Activated CD8-positive, alpha-beta memory T cell treated with anti-CD3 and anti-CD28 coated beads for 48 hours (primary cell): Measurements from ENCODE around the gene SLC45A3.
"Not testable (repeated sequence)": the region's sequence is repeated elsewhere in the genome, so short reads cannot be mapped to it uniquely, and the experiment has no call there.

Experiments
- DNase-seq, 3 experiments: peaks; one replicate each; pipeline ENCODE4 v3.0.0-alpha.2; 2020; ENCODE audit warnings: low read depth in 2 of 3, low spot score in 2 of 3

Gene SLC45A3

DNA sequence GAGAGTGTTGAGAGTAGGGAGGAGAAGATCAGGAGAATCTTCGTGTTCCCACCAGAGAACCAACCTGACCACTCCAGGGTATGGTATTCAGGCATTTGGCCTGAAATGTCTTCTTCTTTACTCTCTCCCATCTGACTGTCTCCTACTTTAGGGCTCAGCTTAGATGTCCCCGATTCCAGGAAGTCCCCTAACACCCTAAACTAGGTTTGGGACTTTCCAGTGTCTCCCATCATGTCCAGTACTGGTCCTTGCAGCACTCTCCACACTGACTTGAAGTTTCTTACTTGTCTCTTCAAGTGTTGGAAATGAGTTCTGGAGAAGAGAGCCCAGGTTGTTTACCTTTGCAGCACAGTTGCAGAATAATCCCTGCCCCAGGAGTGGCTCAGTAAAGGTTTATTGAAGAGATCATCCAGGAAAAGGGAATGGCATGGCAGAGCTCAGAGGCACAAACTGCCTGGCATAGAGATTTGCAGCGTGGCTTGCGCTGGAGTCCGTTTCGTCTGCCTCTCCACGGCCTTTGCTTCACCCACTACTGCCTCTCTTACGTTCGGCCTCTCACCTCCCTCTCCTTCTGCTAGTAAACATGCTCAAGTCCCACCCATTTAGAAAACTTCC lies 42.3 kb downstream of the SLC45A3 start:
- no peak for DNase-seq

DNA sequence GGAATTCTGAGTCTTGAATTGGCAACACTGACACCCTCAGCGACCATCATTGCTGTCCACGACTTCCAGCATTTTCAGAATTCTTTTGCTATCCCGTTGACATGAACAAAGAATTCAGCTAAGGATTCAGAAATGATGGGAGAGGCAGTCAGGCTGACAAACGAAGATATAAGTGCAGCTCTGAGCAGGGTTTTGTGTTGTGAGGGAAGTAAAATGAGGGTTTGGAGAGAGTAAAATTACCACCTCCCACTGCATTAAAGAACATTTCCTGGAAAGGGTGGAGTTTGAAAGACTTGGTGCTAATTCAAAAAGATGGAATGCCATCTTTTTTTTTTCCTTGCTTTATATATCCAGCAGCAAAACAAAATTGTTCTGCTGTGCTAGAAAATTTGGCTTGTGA lies 43.6 kb downstream of the SLC45A3 start:
- DNase-seq: no peak

DNA sequence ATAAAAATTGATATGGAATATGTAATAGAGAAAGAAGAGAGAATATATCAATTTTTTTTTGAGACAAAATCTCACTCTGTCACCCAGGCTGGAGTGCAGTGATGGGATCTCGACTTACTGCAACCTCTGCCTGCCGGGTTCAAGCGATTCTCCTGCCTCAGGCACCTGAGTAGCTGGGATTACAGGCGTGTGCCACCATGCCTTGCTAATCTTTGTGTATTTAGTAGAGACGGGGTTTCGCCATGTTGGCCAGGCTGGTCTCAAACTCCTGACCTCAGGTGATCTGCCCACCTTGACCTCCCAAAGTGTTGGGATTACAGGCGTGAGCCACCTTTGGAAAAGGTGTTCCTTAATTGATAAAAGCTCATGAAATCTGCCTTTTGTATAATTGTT lies 44.2 kb downstream of the SLC45A3 start:
- DNase-seq: not testable (repeated sequence)

DNA sequence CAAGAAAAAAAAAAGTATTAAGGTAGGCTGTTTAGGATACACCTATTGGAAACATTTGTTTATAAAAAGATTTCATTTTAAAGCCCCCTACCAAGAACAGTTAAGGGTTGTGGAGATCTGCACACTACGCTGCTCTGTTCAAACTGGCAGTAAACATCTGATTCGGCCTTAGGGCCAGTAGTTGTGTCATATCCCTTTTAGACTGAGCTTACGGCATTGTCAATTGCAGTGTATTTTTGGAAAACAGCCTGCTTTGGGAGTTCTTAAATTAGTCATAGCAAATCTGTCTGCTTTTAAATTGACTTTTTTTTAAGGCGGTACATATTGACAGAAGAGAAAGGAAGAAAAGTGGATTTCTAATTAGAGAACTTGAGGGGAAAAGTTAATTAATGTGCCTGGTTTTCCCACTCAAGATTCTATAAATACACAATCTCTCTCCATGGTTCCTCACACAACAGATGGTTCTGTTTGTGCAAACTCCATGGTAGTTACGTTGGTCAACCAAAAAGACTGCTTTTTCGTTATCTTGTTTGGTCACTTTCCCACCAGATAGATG lies 46.8 kb downstream of the SLC45A3 start:
- DNase-seq: no peak

DNA sequence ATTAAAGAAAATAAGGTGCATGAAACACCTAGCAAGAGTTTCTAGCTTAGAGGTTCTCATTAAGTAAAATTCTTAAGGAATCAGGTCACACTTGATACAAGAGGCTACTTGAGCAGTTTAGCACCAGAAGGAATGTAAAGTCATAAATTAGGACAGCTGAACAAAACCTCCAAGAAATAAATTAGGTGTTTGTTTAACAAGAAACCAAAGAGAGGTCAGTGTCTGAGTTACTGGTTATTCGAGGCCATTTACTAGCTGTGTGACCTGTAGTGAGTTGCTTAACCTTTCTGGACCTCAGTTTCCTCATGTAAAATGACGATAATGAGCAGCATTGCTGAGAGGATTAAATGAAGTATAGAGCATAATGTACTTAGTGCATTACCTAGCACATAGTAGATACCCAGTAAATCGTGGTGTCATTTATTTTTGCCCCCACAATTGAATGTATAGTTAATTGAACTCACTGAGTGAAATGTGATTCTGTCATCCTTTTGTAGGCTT lies 47.6 kb downstream of the SLC45A3 start:
- DNase-seq: no peak

DNA sequence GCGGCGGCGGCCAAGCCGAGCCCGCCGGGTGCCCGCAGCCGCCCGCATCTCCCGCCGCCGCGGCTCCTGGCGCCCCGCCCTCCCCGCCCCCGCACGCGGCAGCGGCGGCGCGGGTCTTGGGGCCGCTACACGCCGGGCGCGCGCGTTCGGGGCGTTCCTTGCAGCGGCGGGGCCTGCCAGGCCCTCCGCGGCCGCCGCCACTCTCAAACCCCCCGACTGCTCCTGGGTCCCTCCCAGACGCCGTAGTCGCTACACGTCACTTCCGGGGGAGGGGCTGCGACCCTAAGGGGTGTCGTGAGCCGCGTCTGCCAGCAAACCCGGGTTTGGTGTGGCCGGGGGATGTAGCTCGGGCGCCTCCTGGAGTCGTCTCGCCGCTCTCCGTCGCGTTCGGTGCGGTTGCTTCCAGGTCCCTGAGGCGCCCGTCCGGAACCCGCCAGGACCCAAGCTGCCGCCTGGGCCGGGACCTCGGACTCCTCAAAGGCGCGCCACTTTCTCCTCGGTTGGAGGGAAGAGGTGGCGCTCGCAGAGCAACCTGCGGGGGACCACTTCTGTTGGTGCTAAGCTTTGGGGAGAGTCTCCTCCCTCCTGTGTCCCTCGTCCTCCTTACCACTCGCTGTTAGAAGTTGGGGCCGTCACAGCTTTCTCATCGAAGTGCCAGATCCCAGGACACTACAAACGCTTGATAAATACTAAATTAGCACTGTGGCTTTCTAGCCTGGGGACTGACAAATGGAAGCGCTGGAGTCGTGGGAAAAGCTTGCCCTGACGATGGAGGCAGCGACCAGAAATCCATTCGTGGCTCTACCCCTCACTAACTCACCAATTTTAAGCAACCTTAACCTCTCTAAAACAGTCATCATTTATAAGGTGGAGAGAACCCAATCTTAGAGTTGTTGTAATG lies 48.3 kb downstream of the SLC45A3 start, which contains the start of gene ELK4:
Gene ELK4, minus strand, starts transcription at position 244 of the 901 bp plus-strand sequence. CDS start 8,129 bp downstream, outside the sequence.
- peak; percentile 97 to 99 (median 97) for DNase-seq

DNA sequence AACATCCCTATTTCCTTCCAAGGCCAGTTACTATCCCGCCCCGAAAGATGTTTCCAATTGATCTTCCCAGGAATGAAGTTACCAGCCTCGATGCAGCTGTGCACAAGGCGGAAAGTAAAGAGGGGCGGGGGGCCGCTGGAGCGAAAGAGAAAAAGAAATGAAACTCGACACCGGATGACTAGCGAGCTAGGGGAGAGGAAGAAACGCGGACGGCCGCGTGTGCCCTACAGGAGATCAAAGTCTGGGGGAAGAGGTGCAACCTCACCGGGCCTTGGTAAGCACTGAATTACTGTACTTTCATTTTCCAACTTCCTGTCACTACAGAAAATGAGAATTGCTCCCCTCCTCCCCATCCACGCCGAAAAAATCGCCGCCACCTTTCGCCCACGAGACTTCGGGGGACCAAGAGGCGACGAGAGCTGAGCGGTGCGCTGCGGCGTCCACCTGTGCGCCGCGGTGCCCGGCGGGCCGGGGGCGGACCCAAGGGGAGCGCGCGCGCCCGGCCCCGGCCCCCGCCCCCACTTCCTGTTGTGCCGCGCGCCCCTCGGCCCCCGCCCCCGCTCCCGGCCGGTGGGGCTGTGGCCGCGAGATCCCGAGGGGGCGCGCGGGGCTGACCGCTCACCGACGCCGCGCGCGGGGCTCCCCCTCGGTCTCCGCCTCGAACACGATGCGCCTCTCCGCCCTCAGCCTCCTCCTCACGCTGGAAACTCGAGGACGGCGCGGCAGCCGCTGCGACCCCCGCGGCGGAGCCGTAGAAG lies 49.1 kb downstream of the SLC45A3 start:
- DNase-seq: peak; percentile 42 to 71 (median 62)

DNA sequence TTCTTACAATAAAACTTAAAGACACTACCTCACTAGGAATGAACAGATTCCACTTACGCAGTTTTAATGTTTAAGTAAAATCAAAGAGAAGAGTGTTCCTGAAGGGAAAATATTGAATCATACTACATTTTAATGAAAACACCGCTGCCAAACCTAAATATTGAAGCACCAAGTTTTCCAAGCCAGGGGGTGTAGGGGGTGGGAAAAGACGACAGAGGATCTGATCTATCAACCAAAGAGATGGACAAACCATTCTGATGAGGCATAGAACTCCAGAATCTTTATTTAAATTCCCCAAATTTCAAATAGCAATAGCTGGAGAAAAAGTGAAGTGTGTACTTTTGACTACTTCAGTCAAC lies 49.7 kb downstream of the SLC45A3 start:
- no peak for DNase-seq

DNA sequence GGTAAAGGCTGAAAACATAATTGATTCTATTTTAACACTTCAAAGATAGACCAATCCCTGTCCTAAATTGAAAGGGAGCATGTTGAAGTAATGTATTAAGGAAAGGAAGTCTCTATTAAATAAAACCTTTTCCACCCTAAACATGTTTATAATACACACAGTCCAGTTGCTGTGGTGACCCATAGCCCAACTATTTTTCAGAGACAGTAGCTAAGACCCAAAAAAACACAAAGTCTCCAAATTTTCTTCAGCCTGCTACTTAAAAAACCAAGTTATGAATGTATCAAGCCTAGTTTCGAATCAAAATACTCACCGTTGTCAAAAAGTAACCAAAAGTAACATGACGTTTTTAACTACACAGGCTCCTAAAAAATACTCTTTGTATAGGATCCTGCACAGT lies 50.1 kb downstream of the SLC45A3 start:
- DNase-seq: no peak

DNA sequence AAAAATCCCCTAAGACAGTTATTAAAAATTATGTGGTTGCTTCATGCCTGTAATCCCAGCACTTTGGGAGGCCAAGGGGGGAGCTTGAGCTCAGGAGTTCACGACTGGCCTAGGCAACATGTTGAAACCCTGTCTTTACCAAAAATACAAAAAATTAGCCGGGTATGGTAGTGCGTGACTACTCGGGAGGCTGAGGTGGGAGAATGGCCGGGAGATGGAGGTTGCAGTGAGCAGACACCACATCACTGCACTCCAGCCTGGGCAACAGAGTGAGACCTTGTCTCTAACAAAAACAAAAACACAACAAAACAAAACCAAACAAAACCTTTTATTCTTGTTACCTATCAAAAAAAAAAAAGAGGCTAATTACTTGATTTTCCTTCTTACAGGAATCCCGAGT lies 50.6 kb downstream of the SLC45A3 start:
- DNase-seq: no peak

DNA sequence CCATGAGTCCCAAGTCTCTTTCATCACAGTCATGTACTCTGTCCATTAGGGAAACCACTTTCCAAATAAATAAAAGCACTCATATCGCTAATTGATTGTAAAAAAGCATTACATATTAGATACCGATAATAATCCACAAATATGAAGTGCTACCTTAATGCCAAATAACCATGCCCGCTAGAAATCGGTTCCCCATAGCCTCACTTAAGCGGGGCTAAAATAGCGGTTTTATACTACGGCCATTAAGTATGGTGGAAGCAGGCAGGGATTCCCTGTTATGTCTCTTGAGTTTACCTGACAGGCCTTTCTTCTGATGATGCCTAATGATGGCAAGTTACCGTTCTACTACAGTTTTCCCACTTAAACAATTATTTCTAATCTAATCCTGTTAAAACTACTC lies 52.4 kb downstream of the SLC45A3 start:
- no peak for DNase-seq

DNA sequence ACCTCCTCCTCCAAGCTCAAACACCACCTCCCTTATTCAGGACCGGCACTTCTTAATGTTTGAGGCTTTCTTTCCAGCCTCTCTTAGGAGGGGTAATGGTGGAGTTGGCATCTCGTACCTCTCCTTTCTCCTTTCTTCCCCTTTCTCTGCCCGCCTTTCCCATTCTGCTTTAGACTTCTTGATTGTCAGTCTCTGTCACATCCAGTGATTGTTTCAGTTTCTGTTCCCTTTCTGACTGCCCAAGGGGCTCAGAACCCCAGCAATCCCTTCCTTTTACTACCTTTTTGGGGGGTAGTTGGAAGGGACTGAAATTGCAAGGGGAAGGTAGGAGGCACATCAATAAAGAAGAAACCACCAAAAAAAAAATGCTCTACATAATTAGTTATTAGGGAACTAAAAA lies 54.1 kb downstream of the SLC45A3 start:
- no peak for DNase-seq

DNA sequence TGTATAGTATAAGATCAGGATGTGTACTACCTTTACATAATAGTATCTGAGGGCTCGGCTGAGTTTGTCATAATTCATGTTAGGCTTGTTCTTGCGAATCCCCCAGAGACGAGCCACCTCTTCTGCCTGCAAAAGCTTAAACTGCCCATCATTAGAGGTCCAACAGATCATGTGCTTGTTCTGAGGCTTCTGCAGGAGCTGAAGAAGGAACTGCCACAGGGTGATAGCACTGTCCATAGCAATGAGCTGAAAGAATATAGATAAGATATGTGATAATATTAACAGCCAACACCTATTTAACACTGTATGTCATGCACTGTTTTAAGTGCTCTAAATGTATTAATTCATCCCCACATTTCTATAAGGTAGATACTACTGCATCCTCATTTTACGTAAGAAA lies 56.7 kb downstream of the SLC45A3 start:
- no peak for DNase-seq

DNA sequence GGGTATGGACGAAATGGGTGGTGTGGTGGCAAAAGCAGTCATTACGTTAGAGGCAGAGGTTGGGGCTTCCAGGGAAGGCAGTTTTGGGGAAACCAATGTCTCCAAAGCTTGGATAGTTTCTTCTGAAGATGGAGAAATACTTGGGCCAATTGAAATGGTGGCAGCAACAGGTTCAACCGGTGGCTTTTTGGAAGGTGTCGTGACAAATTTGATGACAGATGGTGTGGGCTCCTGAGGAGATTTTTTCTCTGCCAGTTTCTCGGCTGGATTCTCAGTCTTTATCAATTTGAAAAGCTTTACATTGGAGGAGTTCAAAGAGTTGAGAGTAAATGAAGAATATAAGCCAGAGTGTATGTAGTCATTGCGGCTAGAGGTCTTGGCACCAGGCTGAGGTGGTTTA lies 60.0 kb downstream of the SLC45A3 start:
- DNase-seq: no peak

DNA sequence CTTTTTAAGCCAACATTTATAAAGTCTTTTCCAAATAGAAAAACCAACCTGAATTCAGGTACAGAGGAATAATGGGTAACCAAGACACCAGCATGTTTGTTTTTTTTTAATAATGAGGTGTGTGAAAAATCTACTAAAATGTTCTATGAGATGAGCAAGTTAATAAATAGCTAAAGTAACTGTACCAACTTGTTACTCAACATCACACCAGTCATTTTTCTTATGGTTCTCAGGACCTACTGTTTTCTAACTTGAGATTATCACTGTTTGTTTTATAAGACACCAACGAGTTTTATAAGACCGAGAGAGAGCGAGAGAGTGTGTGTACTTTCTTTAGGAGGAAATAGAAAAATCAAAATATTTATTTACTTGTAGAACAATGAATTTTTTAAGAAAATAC lies 60.9 kb downstream of the SLC45A3 start:
- DNase-seq: no peak

DNA sequence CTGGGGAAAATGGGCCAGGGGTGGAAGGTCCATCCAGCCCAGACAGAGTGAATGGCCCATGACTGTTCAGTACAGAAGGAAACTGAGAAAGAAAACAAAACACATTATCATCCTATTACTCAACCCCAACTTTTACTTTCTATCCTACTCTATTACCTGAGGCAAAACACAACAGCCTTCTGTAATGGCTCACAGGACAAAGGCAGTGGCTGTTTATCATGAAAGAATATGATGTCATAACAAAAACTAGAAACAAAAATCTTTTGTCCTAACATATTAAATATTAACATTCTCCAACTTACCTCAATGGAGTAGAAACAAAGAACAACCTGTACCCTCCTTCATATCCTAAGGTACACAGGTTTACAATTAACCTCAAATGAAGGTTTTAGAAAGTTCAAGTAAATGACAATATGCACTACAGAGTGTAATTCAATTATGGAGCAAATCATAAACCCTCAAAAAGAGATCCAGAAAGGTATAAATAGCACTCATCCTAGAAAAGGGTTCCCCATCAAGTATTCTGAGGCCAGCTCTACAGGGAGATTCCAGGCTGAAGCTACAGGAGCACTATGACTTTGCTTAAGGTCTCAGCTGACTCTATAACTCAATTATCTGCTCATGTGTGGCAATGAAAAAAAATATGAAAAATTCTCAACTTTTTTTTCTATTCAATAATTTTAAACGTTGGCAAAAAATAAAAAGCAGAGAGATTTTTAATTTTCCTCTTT lies 63.6 kb downstream of the SLC45A3 start:
- DNase-seq: no peak

DNA sequence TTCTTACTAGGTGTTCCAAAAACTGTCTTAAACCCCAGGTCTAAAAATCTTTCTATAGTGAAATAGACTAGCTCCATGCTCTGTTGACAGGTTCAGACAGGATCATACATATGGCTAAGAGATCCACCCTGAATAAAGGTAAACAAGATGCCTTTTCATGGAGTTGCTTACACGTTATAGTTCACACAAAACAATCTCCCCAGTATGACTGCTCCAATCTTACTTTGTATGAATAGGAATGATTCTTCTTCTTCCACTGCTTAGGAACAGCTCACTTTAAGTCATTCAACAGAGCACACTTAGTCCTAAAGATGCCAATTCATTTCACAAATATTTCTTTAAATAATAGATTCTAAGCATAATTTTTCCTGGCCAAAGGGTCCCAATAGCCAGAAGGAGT lies 64.5 kb downstream of the SLC45A3 start:
- DNase-seq: no peak

DNA sequence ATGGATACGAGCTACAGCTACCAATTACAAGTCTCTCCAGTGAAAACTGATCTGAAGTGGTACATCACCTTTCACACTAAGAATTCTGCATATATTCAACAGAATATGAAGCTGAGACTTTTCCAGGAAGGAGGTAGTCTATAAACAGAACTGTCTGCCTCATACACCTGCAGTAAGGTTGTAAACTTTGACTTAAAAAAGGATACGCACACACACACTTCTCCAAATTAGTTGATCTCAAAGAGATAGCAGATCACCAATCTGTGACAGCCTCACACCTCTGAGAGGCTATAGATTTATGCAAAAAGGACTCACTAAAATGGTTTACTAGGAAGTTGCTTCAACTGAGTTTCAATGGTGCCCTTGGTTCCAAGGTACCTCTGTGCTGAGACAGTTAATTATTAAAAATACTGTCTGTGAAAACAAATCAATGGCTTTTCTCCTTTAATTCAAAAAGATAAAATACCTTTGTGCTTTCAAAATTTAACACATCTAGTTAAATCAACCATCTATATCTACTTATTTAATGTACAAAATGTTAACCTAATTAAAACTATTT lies 66.4 kb downstream of the SLC45A3 start:
- DNase-seq: no peak

DNA sequence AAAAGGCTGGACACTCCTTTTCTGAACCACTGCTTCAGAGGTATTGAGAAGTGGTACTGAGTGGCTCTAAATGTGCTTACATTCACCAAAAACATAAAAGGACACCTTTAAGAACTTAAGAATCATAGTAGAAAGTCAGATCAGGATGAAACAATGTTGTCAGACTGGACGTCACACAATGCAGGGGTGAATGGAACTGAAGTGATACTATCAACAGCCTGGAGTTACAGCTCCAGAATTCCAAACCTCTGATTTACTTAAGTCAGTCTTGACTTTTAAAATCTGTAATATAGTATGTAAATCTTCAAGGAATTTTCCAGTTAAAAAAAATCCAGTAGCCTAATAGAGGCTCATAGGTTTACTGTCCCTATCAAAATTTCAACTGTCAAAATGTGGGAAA lies 67.8 kb downstream of the SLC45A3 start:
- DNase-seq: no peak

DNA sequence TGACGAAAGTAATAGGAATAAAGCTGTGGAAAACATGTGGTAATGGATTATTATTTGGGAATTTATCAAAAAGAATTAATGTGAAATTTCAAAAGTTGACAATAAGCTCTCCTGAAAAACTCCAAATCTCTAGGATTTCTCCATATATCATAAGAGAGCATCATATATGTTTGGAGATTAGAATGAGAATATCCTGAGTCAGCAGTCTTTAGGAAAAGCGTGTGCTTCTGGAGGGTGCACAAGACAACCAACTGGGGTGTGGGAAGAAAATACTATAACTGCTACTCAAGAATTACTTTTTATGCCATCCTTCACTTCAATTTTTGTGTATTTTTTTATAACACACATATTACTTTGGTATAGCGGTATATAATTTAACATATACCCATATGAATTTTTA lies 68.2 kb downstream of the SLC45A3 start:
- no peak for DNase-seq
